MM.1S (cell line): ENCODE results near the gene CS.

ENCODE experiments used
- DNase-seq: peaks from one replicate; pipeline ENCODE4 v3.0.0-alpha.2; 2015
- H2AFZ ChIP-seq: fragments of 300-600 bp; sonication (generic); 2 replicates; pipeline ENCODE4 v1.6.0; 2016; ENCODE audit warnings: antibody characterized with exemption, low read length
- H3F3A ChIP-seq: fragments of 300-600 bp; sonication (generic); 2 replicates; pipeline ENCODE4 v1.6.1; 2016; ENCODE audit warnings: mild to moderate bottlenecking, antibody characterized with exemption, low read length, moderate library complexity, mixed read lengths; ENCODE audit not compliant: insufficient read depth
- H3K27ac ChIP-seq: fragments of 300-600 bp; sonication (generic); 2 replicates; pipeline ENCODE4 v1.5.1; 2016; ENCODE audit warnings: mild to moderate bottlenecking, low read length
- H3K27me3 ChIP-seq: fragments of 300-600 bp; sonication (generic); replicated peaks from 2 replicates; pipeline ENCODE4 v1.6.0; 2016; ENCODE audit warnings: low read length; ENCODE audit not compliant: insufficient read depth
- H3K36me3 ChIP-seq: fragments of 300-600 bp; sonication (generic); replicated peaks from 2 replicates; pipeline ENCODE4 v1.6.1; 2016; ENCODE audit warnings: mild to moderate bottlenecking, low read length, mixed read lengths; ENCODE audit not compliant: insufficient read depth
- H3K4me1 ChIP-seq: fragments of 300-600 bp; sonication (generic); 2 replicates; pipeline ENCODE4 v1.6.1; 2016; ENCODE audit warnings: low read length, mixed read lengths
- H3K4me2 ChIP-seq: fragments of 300-600 bp; sonication (generic); 2 replicates; pipeline ENCODE4 v1.6.0; 2016; ENCODE audit warnings: low read depth, low read length
- H3K4me3 ChIP-seq: fragments of 300-600 bp; sonication (generic); 2 replicates; pipeline ENCODE4 v1.5.1; 2016; ENCODE audit warnings: low read length, mixed read lengths
- H3K79me2 ChIP-seq: fragments of 300-600 bp; sonication (generic); 2 replicates; pipeline ENCODE4 v1.6.1; 2016; ENCODE audit warnings: mixed run types, low read length, mixed read lengths
- H3K9ac ChIP-seq: fragments of 300-600 bp; sonication (generic); 2 replicates; pipeline ENCODE4 v1.6.1; 2016; ENCODE audit warnings: low read length, mixed read lengths
- H3K9me2 ChIP-seq: fragments of 300-600 bp; sonication (generic); replicated peaks from 2 replicates; pipeline ENCODE4 v1.6.1; 2016; ENCODE audit warnings: mild to moderate bottlenecking, low read length, mixed read lengths; ENCODE audit not compliant: insufficient read depth
- H3K9me3 ChIP-seq: fragments of 300-600 bp; sonication (generic); replicated peaks from 2 replicates; pipeline ENCODE4 v1.6.1; 2016; ENCODE audit warnings: mild to moderate bottlenecking, low read length, mixed read lengths; ENCODE audit not compliant: insufficient read depth
- H4K20me1 ChIP-seq: fragments of 300-600 bp; sonication (generic); 2 replicates; pipeline ENCODE4 v1.6.1; 2016; ENCODE audit warnings: mild to moderate bottlenecking, low read length, moderate library complexity, mixed read lengths; ENCODE audit not compliant: insufficient read depth
- CTCF ChIP-seq: fragments of 300-600 bp; sonication (generic); IDR thresholded peaks from 2 replicates; pipeline ENCODE4 v1.5.1; 2016; ENCODE audit warnings: antibody characterized with exemption, low read length, mixed read lengths
- EZH2 ChIP-seq: fragments of 300-600 bp; sonication (generic); optimal IDR thresholded peaks from 2 replicates; pipeline ENCODE3; 2017; ENCODE audit warnings: low read depth, mild to moderate bottlenecking, antibody characterized with exemption, low read length, mixed read lengths
- EZH2phosphoT487 ChIP-seq: fragments of 300-600 bp; sonication (generic); IDR thresholded peaks from 2 replicates; pipeline ENCODE4 v1.6.1; 2018; ENCODE audit warnings: antibody characterized with exemption, low read length

Gene CS

GRCh38 chr12:56257071-56257470, 43.1 kb downstream of the CS start:
- Histone ChIP-seq H3K4me1 (0 out of 2 replicates have a peak, but pooled peaks cover 4% of the 10 kb centered on the region), H3K27me3 (no peaks in the 10 kb centered on the region), H3K9ac (peak overlapping the region; percentile 76; the same call in 1 of the 2 replicates), H3K9me2 (no peaks in the 10 kb centered on the region), H4K20me1 (no peaks in the 10 kb centered on the region), H3F3A (no peaks in the 10 kb centered on the region), H3K27ac (no peak overlapping the region), H3K79me2 (peaks cover 32% of the 10 kb centered on the region), H3K9me3 (no peaks in the 10 kb centered on the region), H3K4me2 (peak overlapping the region; percentile 84), H2AFZ (0 out of 2 replicates have a peak overlapping the region, but pooled peaks have one; percentile 92), H3K4me3 (peak overlapping the region; percentile 89), H3K36me3 (peaks cover 4% of the 10 kb centered on the region)
- no peak for DNase-seq
- TF ChIP-seq EZH2phosphoT487 (no peak), CTCF (no peak), EZH2 (no peak)

- no peaks in the 10 kb centered on the region for H3K9me2 ChIP-seq
- H3F3A ChIP-seq, result no peaks in the 10 kb centered on the region
- H3K4me3 ChIP-seq, result no peak overlapping the region
- H3K27me3 ChIP-seq, result no peaks in the 10 kb centered on the region
- no peak overlapping the region for H3K27ac ChIP-seq
- no peak for TF ChIP-seq EZH2
- no peak for TF ChIP-seq CTCF
- no peak for TF ChIP-seq EZH2phosphoT487
- peaks cover 32% of the 10 kb centered on the region for H3K79me2 ChIP-seq
- H3K4me2 ChIP-seq, result peak overlapping the region; percentile 84; the same call in 1 of the 2 replicates
- DNase-seq, result no peak
- H3K36me3 ChIP-seq, result peaks cover 6% of the 10 kb centered on the region
- H3K9ac ChIP-seq, result no peak overlapping the region
- H3K4me1 ChIP-seq, result 0 out of 2 replicates have a peak, but pooled peaks cover 4% of the 10 kb centered on the region
- no peaks in the 10 kb centered on the region for H3K9me3 ChIP-seq
- no peaks in the 10 kb centered on the region for H4K20me1 ChIP-seq
- no peak overlapping the region for H2AFZ ChIP-seq
These were observed 43.7 kb downstream of the CS start for GRCh38 chr12:56256326-56256960.

DNA sequence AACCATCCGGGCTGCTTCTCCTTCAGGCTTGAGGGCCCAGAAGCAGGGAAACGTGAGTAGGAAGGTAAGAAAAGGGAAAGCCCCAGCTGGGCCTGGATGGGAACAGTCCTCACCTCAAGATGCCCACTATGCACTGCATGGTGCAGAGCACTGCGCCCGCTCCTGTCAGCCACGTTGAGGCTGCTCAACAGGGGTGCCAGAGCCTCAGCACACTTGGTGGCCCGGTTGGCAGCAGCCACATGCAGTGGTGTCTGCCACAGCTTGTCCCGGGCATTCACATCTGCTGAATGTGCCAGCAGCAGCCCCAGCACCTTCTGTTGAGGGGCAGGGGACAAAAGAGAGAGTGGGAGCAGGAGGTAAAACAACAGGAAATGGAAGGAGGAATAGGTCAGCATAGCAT, 44.5 kb downstream of the CS start:
- Histone ChIP-seq H3K9ac (no peak overlapping the region), H3F3A (no peaks in the 10 kb centered on the region), H4K20me1 (no peaks in the 10 kb centered on the region), H3K4me1 (0 out of 2 replicates have a peak, but pooled peaks cover 4% of the 10 kb centered on the region), H3K9me3 (no peaks in the 10 kb centered on the region), H3K4me3 (no peak overlapping the region), H3K4me2 (no peak overlapping the region), H3K79me2 (peaks cover 32% of the 10 kb centered on the region), H3K27ac (no peak overlapping the region), H3K9me2 (no peaks in the 10 kb centered on the region), H3K27me3 (no peaks in the 10 kb centered on the region), H2AFZ (no peak overlapping the region), H3K36me3 (peaks cover 6% of the 10 kb centered on the region)
- TF ChIP-seq CTCF (no peak), EZH2phosphoT487 (no peak), EZH2 (no peak)
- no peak for DNase-seq
